GM10248 (cell line): ENCODE measurements around the gene MICAL3.

Experiments used
- CTCF ChIA-PET: fragments of 300-600 bp; sonication (Branson Sonifier 250); formaldehyde crosslinking; extraction: SDS; loops from one replicate; lab custom pipeline; 2021; ENCODE audit warnings: antibody characterized with exemption; lab: Yijun Ruan, JAX
- POLR2A ChIA-PET: fragments of 350-650 bp; sonication (Branson Sonifier 250); formaldehyde crosslinking; extraction: SDS; loops from one replicate; lab custom pipeline; 2020; ENCODE audit warnings: antibody characterized with exemption; lab: Yijun Ruan, JAX
- DNase-seq: peaks from one replicate; pipeline ENCODE4 v3.0.0; 2012; ENCODE audit errors: extremely low spot score
- CTCF ChIP-seq: IDR thresholded peaks from 2 replicates; pipeline ENCODE4 v1.5.1; 2012; ENCODE audit warnings: mild to moderate bottlenecking, low read depth; ENCODE audit errors: extremely low read depth, missing control alignments, control extremely low read depth

The MICAL3 gene

GRCh38 chr22:17781319-17782031 lies 242.9 kb downstream of the MICAL3 start:
- peak; percentile 68 for DNase-seq
- ChIA-PET POLR2A (interaction anchor here (0.9 kb wide), 1 partner anchor 11 kb away, joined by 4 read pairs; no protein-coding TSS in a partner anchor), CTCF (interaction anchor here (0.9 to 5.6 kb wide), 6 partner anchors 8 to 223 kb away, joined by 3 to 44 read pairs (median 4); no protein-coding TSS in a partner anchor)
- no peak for TF ChIP-seq CTCF

- DNase-seq: no peak
- POLR2A ChIA-PET: interaction anchor here (0.9 to 2.1 kb wide), 2 partner anchors 11 to 19 kb away, joined by 4 to 16 read pairs; no protein-coding TSS in a partner anchor
- CTCF ChIA-PET: interaction anchor here (1.0 to 5.6 kb wide), 9 partner anchors 11 to 298 kb away, joined by 3 to 44 read pairs (median 5); no protein-coding TSS in a partner anchor
- TF ChIP-seq CTCF: no peak
Measured at GRCh38 chr22:17780741-17781318, 243.5 kb downstream of the MICAL3 start.

- ChIA-PET CTCF (interaction anchor here (0.7 to 5.6 kb wide), 10 partner anchors 10 to 299 kb away, joined by 3 to 44 read pairs (median 4); no protein-coding TSS in a partner anchor), POLR2A (interaction anchor here (0.6 to 2.1 kb wide), 4 partner anchors 11 to 20 kb away, joined by 3 to 16 read pairs (median 3); no protein-coding TSS in a partner anchor)
Measured at GRCh38 chr22:17780116-17780740, 244.1 kb downstream of the MICAL3 start.

GRCh38 chr22:17779286-17780115 lies 244.9 kb downstream of the MICAL3 start:
- ChIA-PET CTCF (interaction anchor here (0.7 to 5.6 kb wide), 10 partner anchors 10 to 300 kb away, joined by 3 to 44 read pairs (median 4); no protein-coding TSS in a partner anchor), POLR2A (interaction anchor here (0.6 to 2.1 kb wide), 6 partner anchors 12 to 21 kb away, joined by 3 to 16 read pairs (median 3); no protein-coding TSS in a partner anchor)
- TF ChIP-seq CTCF: no peak
- DNase-seq: peak; percentile 84

More at GRCh38 chr22:17780116-17780740, 244.1 kb downstream of the MICAL3 start:
- TF ChIP-seq CTCF: no peak
- no peak for DNase-seq

GRCh38 chr22:17778412-17778976 lies 245.9 kb downstream of the MICAL3 start:
- CTCF ChIA-PET: interaction anchor here (1.2 to 5.6 kb wide), 4 partner anchors 9 to 220 kb away, joined by 3 to 44 read pairs (median 6); no protein-coding TSS in a partner anchor
- TF ChIP-seq CTCF: no peak
- POLR2A ChIA-PET: interaction anchor here (2.1 kb wide), 1 partner anchor 22 kb away, joined by 16 read pairs; no protein-coding TSS in a partner anchor
- DNase-seq: no peak
